Heart left ventricle (tissue), 16 donors: ENCODE results near the gene EVI5L. TPM values are rescaled to one million over a fixed set of nuclear protein-coding genes. Genes with fewer than 3 reads are reported as not detected.
A peak's percentile ranks its signal among the peaks of the same experiment; 100 is the strongest.

Experiments
- ATAC-seq, 4 donors: fragments of 200-7000 bp; cut with Tn5 transposase; one replicate each; pipeline ENCODE4 v1.9.1; 2020 to 2022; ENCODE audit warnings: moderate library complexity in 4 of 4, mild to moderate bottlenecking in 3 of 4, moderate number of reproducible peaks in 1 of 4
- DNase-seq, 5 donors: peaks; one replicate each; pipeline ENCODE4 v3.0.0-alpha.2; 2020
- H3K27ac ChIP-seq, 12 donors: fragments of 200-600 bp; sonication (generic) in 4 of 12; one replicate each; pipeline versions ENCODE4 v1.5.0 to v1.8.0; 2016 to 2022; ENCODE audit warnings: mild to moderate bottlenecking in 2 of 12
- H3K27me3 ChIP-seq, 9 donors: fragments of 200-600 bp; sonication (generic) in 2 of 9; one replicate each; pipeline versions ENCODE4 v1.5.1 to v1.8.0; 2016 to 2022; ENCODE audit warnings: mild to moderate bottlenecking in 3 of 9
- H3K36me3 ChIP-seq, 9 donors: fragments of 200-600 bp; sonication (generic) in 2 of 9; one replicate each; pipeline versions ENCODE4 v1.5.0 to v1.8.0; 2018 to 2022; ENCODE audit warnings: mild to moderate bottlenecking in 2 of 9
- H3K4me1 ChIP-seq, 12 donors: fragments of 200-600 bp; sonication (generic) in 4 of 12; one replicate each; pipeline versions ENCODE4 v1.5.0 to v1.8.0; 2016 to 2022; ENCODE audit warnings: mild to moderate bottlenecking in 3 of 12
- H3K4me3 ChIP-seq, 12 donors: fragments of 200-600 bp; sonication (generic) in 4 of 12; one replicate each; pipeline versions ENCODE4 v1.5.0 to v1.8.0; 2017 to 2022; ENCODE audit warnings: mild to moderate bottlenecking in 9 of 12, moderate library complexity in 4 of 12
- H3K9me3 ChIP-seq, 12 donors: fragments of 200-600 bp; sonication (generic) in 4 of 12; one replicate each; pipeline versions ENCODE4 v1.5.0 to v1.8.0; 2016 to 2022; ENCODE audit warnings: mild to moderate bottlenecking in 1 of 12
- POLR2A ChIP-seq, 2 donors: fragments of 450-650 bp; IDR thresholded peaks; one replicate each; pipeline ENCODE4 v1.6.1; 2017; ENCODE audit warnings: antibody characterized with exemption in 2 of 2, mild to moderate bottlenecking in 2 of 2, moderate library complexity in 2 of 2
- WGBS, 4 donors: extraction: QIAGEN DNeasy Blood & Tissue Kit in 2 of 4; methylation state at CpG; one replicate each; pipeline versions ENCODE4 v1.1.5 to v1.1.7; 2013 to 2018; 5-methylcytosine and 5-hydroxymethylcytosine counted together
- intact Hi-C, 10 donors: fragments of 100-400 bp; cut with DNase I; formaldehyde crosslinking; loops; one replicate each; pipeline versions ENCODE4 v1.11.1 to v1.14.2; 2022
- polyA plus RNA-seq, 2 donors: library from polyadenylated mRNA; stranded (reverse); fragments of 200-250 nt; gene quantifications; one replicate each; pipeline ENCODE4 v1.2.3, GENCODE V29; 2013
- total RNA-seq, 9 donors: library from RNA; depleted of rRNA in 2 of 9; stranded (reverse); fragments of >200 nt in 2 of 9; fragmentation: NEBNext Ultra II Directional in 3 of 9; extraction: Animal tissue kit (Norgen Biotek cat#: 25700) in 3 of 9; gene quantifications; one replicate each; pipeline versions ENCODE4 v1.1.0 to v1.2.4, GENCODE V29; 2016 to 2023
- TF ChIP-seq, protein P1 (sequence below), 12 donors: fragments of 200-600 bp; sonication (generic) in 4 of 12; IDR thresholded peaks; one replicate each; pipeline versions ENCODE4 v1.5.0 to v1.8.0; 2018 to 2022; ENCODE audit warnings: antibody characterized with exemption in 12 of 12, mild to moderate bottlenecking in 5 of 12
- donor health status: ischemic (EF 13 %, LVEDD 7.1; RV severe dilation, severe dysfunction).
- donor health status: healthy with polysubstance abuse.
- donor health status: DM: no; HTN: yes; CAD: no.
- donor health status: DM: no; HTN: no; CAD: no.
- donor health status: ischemic (EF 25% LVEDD 6.9; RV normal size, moderate dysfunction).
- donor health status: ischemic (EF 25% LVEDD 5.7; RV mildly dilated, moderate dysfunction).
- donor health status: healthy.
- donor health status: DM: yes; HTN: yes; CAD: no.
- donor health status: ischemic (EF 35%, LVEDD 5.7; RV mildly dilated, moderate dysfunction).
- donor health status: nonischemic (EF 11% LVEDD 7.7; RV severe dilation, severe dysfunction).
- donor health status: DM: yes; HTN: yes; CAD: no.
- donor health status: PGD.
- donor health status: ischemic (EF 29% LVEDD 5.4; RV normal size, mild dysfunction).
- donor health status: nonischemic (EF 23%, LVEDD 6.1; RV moderate dilation, normal function).

Gene EVI5L
- total and polyA plus RNA-seq, 11 donors, result 18.2 to 41.9 (median 22.1) TPM

DNA sequence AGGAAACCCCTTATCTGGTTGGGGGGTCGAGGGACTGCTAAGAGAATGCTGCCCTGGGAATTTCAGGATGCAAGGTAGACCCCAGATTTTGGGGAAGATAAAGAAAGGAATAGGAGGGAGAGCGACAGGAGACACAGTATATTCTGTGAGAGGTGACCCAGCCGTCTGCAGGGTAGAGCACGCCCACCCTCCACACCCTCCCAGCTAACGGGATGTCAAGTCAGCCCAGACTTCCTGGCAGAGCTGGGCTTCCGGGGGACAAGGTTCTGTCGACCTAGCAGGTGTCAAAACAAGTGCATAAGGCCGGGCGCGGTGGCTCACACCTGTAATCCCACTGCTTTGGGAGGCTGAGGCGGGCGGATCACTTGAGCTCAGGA is 44.9 kb downstream of the EVI5L start:
- ATAC-seq (no peak), DNase-seq (no peak)
- 41 to 50% (median 45%) methylated on average over 11 to 12 of the region's 12 CpGs for WGBS, 4 donors
- Histone ChIP-seq H3K27me3 (peaks cover 10 to 35% (median 25%) of the 10 kb centered on the region in 9 donors), H3K4me1 (peaks cover 0 to 39% (median 8%) of the 10 kb centered on the region in 12 donors), H3K36me3 (no peaks in the 10 kb centered on the region), H3K9me3 (no peaks in the 10 kb centered on the region), H3K27ac (no peak overlapping the region), H3K4me3 (peak overlapping the region in 9 of 12 donors; percentile 25 to 56 (median 41))
- intact Hi-C loops, result no loop called here
- TF ChIP-seq, protein P1, sequence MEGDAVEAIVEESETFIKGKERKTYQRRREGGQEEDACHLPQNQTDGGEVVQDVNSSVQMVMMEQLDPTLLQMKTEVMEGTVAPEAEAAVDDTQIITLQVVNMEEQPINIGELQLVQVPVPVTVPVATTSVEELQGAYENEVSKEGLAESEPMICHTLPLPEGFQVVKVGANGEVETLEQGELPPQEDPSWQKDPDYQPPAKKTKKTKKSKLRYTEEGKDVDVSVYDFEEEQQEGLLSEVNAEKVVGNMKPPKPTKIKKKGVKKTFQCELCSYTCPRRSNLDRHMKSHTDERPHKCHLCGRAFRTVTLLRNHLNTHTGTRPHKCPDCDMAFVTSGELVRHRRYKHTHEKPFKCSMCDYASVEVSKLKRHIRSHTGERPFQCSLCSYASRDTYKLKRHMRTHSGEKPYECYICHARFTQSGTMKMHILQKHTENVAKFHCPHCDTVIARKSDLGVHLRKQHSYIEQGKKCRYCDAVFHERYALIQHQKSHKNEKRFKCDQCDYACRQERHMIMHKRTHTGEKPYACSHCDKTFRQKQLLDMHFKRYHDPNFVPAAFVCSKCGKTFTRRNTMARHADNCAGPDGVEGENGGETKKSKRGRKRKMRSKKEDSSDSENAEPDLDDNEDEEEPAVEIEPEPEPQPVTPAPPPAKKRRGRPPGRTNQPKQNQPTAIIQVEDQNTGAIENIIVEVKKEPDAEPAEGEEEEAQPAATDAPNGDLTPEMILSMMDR (IDR thresholded peaks at IDR 0.05), result no peak
- TF ChIP-seq POLR2A (IDR thresholded peaks at IDR 0.05), result no peak

DNA sequence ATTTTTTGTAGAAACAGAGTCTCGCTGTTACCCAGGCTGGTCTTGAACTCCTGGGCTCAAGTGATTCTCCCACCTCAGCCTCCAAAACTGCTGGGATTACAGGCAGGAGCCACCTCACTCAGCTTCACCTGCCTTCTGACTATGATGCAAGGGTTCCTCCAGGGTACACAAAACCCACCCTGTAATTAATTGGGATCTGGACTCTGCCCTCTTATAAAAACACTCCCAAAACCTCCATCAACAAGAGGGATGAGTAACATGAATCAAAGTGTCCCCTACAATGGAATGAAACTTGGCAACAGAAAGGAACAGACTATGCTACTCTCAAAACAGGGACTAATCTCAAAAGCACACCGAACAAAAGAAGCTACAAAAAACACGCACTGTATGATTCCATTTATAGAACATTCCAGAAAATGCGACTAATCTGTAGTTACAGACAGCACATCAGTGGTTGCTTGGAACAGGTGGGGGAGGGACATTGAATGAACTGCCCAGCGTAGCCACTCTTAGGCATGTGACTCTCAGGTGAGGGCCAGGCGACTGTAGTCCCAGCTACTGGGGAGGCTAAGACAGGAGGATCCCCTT is 47.3 kb downstream of the EVI5L start:
- Histone ChIP-seq H3K36me3 (no peaks in the 10 kb centered on the region), H3K27ac (no peak overlapping the region), H3K4me1 (peaks cover 0 to 21% (median 4%) of the 10 kb centered on the region in 12 donors), H3K27me3 (peaks cover 8 to 32% (median 21%) of the 10 kb centered on the region in 9 donors), H3K9me3 (no peaks in the 10 kb centered on the region), H3K4me3 (no peak overlapping the region)
- 63 to 68% (median 66%) methylated on average over 6 of the region's 6 CpGs for WGBS, 4 donors
- ATAC-seq (no peak), DNase-seq (no peak)
- intact Hi-C loops, result no loop called here
- TF ChIP-seq, protein P1 (IDR thresholded peaks at IDR 0.05), result no peak

DNA sequence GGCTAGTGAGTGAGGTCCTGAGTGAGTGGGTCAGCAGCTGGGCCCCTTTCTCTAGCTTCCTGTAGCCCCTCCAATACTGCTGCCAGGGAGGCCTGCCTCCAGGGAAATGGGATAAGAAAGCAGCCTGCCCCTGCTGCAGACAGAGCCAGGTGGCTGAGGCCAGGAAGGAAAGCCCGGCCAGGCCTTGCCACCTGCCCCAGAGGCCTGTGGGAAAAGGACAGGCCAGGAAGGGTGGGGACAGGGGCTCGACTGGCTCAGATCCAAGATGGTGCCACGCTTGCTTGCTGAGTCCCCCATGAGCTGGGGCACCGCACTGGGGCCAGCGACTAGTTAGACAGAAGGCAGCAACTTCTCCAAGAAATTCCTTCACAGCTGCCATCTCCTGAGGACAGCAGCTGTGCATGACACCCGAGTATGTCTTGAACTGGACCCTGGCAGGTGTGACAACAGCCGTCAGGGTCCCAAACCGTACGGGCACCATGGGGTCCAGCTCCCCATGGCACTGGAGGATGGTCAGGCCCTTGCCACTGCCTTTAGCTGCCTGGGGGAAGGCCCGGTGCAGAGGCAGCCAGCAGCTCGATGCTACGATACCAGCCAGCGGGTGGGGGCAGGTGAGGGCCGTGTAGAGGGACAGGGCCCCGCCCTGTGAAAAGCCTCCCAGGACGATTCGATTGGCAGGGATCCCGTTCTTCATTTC is 49.2 kb downstream of the EVI5L start:
- intact Hi-C loops, result no loop called here
- Histone ChIP-seq H3K9me3 (no peaks in the 10 kb centered on the region), H3K27ac (no peak overlapping the region), H3K36me3 (no peaks in the 10 kb centered on the region), H3K4me1 (peaks cover 0 to 7% (median 0%) of the 10 kb centered on the region in 12 donors), H3K27me3 (peaks cover 0 to 13% (median 6%) of the 10 kb centered on the region in 9 donors), H3K4me3 (no peak overlapping the region)
- ATAC-seq, result no peak
- TF ChIP-seq, protein P1 (IDR thresholded peaks at IDR 0.05), result no peak
- TF ChIP-seq POLR2A (IDR thresholded peaks at IDR 0.05), result no peak
- DNase-seq, result no peak
- WGBS, 4 donors, result 73 to 78% (median 77%) methylated on average over 10 to 18 of the region's 18 CpGs

DNA sequence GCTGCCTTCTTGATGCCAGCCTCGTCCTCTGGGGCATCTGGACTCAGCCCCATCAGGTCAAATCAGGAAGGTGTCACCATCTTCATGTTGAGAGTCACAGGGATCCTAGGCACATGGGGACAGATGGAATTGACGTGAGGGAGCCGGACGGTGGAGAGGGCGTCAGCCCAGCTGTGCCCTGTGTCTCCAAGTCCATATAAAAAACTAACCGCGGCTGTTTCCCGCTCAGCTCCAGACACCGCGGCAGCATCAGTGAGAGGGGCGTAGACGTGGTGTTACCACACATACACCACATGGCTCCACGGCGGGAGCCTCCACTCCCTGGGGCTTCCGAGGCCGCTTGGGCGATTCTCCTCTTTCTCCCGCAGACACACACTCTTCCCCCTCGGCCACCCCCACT is 49.8 kb downstream of the EVI5L start:
- no peak overlapping the region for H3K27ac ChIP-seq
- intact Hi-C loops, result no loop called here
- H3K4me3 ChIP-seq, result no peak overlapping the region
- H3K4me1 ChIP-seq, result peaks cover 0 to 1% (median 0%) of the 10 kb centered on the region in 12 donors
- no peaks in the 10 kb centered on the region for H3K36me3 ChIP-seq
- TF ChIP-seq, protein P1 (IDR thresholded peaks at IDR 0.05), result no peak
- TF ChIP-seq POLR2A (IDR thresholded peaks at IDR 0.05), result no peak
- WGBS, 4 donors, result 86 to 90% (median 87%) methylated on average over 19 of the region's 19 CpGs
- DNase-seq (no peak), ATAC-seq (no peak)
- no peaks in the 10 kb centered on the region for H3K9me3 ChIP-seq
- H3K27me3 ChIP-seq, result peaks cover 0 to 7% (median 1%) of the 10 kb centered on the region in 9 donors
